Retinal pigment epithelial cell (primary cell): ENCODE data around the gene TCEANC2.
"Not testable (repeated sequence)": the region's sequence is repeated elsewhere in the genome, so short reads cannot be mapped to it uniquely, and the experiment has no call there.

ENCODE experiments used
- DNase-seq: peaks from one replicate; pipeline ENCODE4 v3.0.0-alpha.2; 2010; ENCODE audit warnings: low read depth
- H3K4me3 ChIP-seq: 2 replicates; pipeline ENCODE4 v1.5.1; 2011; ENCODE audit warnings: mild to moderate bottlenecking, low read length, control low read depth, moderate library complexity
- CTCF ChIP-seq: conservative IDR thresholded peaks from 2 replicates; pipeline ENCODE4 v1.5.1; 2011; ENCODE audit warnings: low read depth, low read length, control low read depth, inconsistent platforms

Gene TCEANC2

GRCh38 chr1:54052934-54053744 is at the start of gene TCEANC2, which contains the start of gene TMEM59:
TSS of gene TCEANC2 (plus strand) at chr1:54053608. CDS start at chr1:54054423, 815 bp downstream.
TSS of gene TMEM59 (minus strand) at chr1:54053204. CDS start at chr1:54053188, 16 bp downstream.
- peak within 1 kb of the TSS; percentile 99 for H3K4me3 ChIP-seq
- no peak for TF ChIP-seq CTCF
- peak; percentile 97 for DNase-seq

GRCh38 chr1:54003750-54004480 is 49.5 kb upstream of the TCEANC2 start:
- not testable (repeated sequence) for H3K4me3 ChIP-seq, DNase-seq

- TF ChIP-seq CTCF, result no peak
- no peak for DNase-seq
- H3K4me3 ChIP-seq, result no peak overlapping the region
Observed at GRCh38 chr1:54004481-54005049, 48.8 kb upstream of the TCEANC2 start.

GRCh38 chr1:54006508-54006907 is 46.9 kb upstream of the TCEANC2 start:
- no peak for DNase-seq
- no peak overlapping the region for H3K4me3 ChIP-seq
- no peak for TF ChIP-seq CTCF

GRCh38 chr1:54007613-54008012 is 45.8 kb upstream of the TCEANC2 start:
- DNase-seq, result no peak
- no peak overlapping the region for H3K4me3 ChIP-seq
- TF ChIP-seq CTCF, result no peak

- no peak overlapping the region for H3K4me3 ChIP-seq
- TF ChIP-seq CTCF, result no peak
Observed at GRCh38 chr1:54008876-54009275, 44.5 kb upstream of the TCEANC2 start.

GRCh38 chr1:54009406-54009805 is 44.0 kb upstream of the TCEANC2 start:
- no peak for TF ChIP-seq CTCF
- H3K4me3 ChIP-seq, result no peak overlapping the region
- DNase-seq, result no peak

More at GRCh38 chr1:54008876-54009275, 44.5 kb upstream of the TCEANC2 start:
- no peak for DNase-seq
